Measurements from ENCODE around the gene RELB.

Gene RELB

GRCh38 chr19:44975444-44975843, 25.8 kb upstream of the RELB start:
- peaks cover 41% of the 10 kb centered on the region for H3K36me3 ChIP-seq (ENCODE audit: control insufficient read depth, insufficient read depth, low read length)
- no peak overlapping the region for H3K4me3 ChIP-seq (replicated peaks; ENCODE audit: low read depth, low read length)
- DNase-seq (ENCODE audit: extremely low read depth, insufficient read length), result no peak
- no peaks in the 10 kb centered on the region for H3K27me3 ChIP-seq (replicated peaks; ENCODE audit: control insufficient read depth, insufficient read depth, low read length)
- no peak for TF ChIP-seq CTCF (IDR thresholded peaks at IDR 0.05; ENCODE audit: insufficient read depth, low read length, poor library complexity, severe bottlenecking)

- Histone ChIP-seq H3K27me3 (replicated peaks; ENCODE audit: control insufficient read depth, insufficient read depth, low read length) (no peaks in the 10 kb centered on the region), H3K4me3 (replicated peaks; ENCODE audit: low read depth, low read length) (no peak overlapping the region), H3K36me3 (ENCODE audit: control insufficient read depth, insufficient read depth, low read length) (peaks cover 27% of the 10 kb centered on the region)
- no peak for DNase-seq (ENCODE audit: extremely low read depth, insufficient read length)
- no peak for TF ChIP-seq CTCF (IDR thresholded peaks at IDR 0.05; ENCODE audit: insufficient read depth, low read length, poor library complexity, severe bottlenecking)
Measured at GRCh38 chr19:44984005-44984404, 17.3 kb upstream of the RELB start.

- TF ChIP-seq CTCF (IDR thresholded peaks at IDR 0.05; ENCODE audit: insufficient read depth, low read length, poor library complexity, severe bottlenecking), result no peak
- DNase-seq (ENCODE audit: extremely low read depth, insufficient read length), result no peak
- H3K36me3 ChIP-seq (ENCODE audit: control insufficient read depth, insufficient read depth, low read length), result peaks cover 31% of the 10 kb centered on the region
Measured at GRCh38 chr19:44985445-44985844, 15.8 kb upstream of the RELB start.

GRCh38 chr19:44986389-44986788, 14.9 kb upstream of the RELB start:
- DNase-seq (ENCODE audit: extremely low read depth, insufficient read length), result no peak
- no peaks in the 10 kb centered on the region for H3K27me3 ChIP-seq (replicated peaks; ENCODE audit: control insufficient read depth, insufficient read depth, low read length)
- H3K4me3 ChIP-seq (replicated peaks; ENCODE audit: low read depth, low read length), result no peak overlapping the region
- TF ChIP-seq CTCF (IDR thresholded peaks at IDR 0.05; ENCODE audit: insufficient read depth, low read length, poor library complexity, severe bottlenecking), result no peak
- peaks cover 33% of the 10 kb centered on the region for H3K36me3 ChIP-seq (ENCODE audit: control insufficient read depth, insufficient read depth, low read length)

More at GRCh38 chr19:44985445-44985844, 15.8 kb upstream of the RELB start:
- no peak overlapping the region for H3K4me3 ChIP-seq (replicated peaks; ENCODE audit: low read depth, low read length)
- H3K27me3 ChIP-seq (replicated peaks; ENCODE audit: control insufficient read depth, insufficient read depth, low read length), result no peaks in the 10 kb centered on the region

GRCh38 chr19:44987148-44987675, 14.1 kb upstream of the RELB start:
- TF ChIP-seq CTCF (IDR thresholded peaks at IDR 0.05; ENCODE audit: insufficient read depth, low read length, poor library complexity, severe bottlenecking), result no peak
- H3K36me3 ChIP-seq (ENCODE audit: control insufficient read depth, insufficient read depth, low read length), result peaks cover 38% of the 10 kb centered on the region

GRCh38 chr19:44988273-44988672, 13.0 kb upstream of the RELB start:
- TF ChIP-seq CTCF (IDR thresholded peaks at IDR 0.05; ENCODE audit: insufficient read depth, low read length, poor library complexity, severe bottlenecking), result no peak
- peaks cover 43% of the 10 kb centered on the region for H3K36me3 ChIP-seq (ENCODE audit: control insufficient read depth, insufficient read depth, low read length)
- no peak for DNase-seq (ENCODE audit: extremely low read depth, insufficient read length)

More at GRCh38 chr19:44987148-44987675, 14.1 kb upstream of the RELB start:
- DNase-seq (ENCODE audit: extremely low read depth, insufficient read length), result no peak
- Histone ChIP-seq H3K27me3 (replicated peaks; ENCODE audit: control insufficient read depth, insufficient read depth, low read length) (no peaks in the 10 kb centered on the region), H3K4me3 (replicated peaks; ENCODE audit: low read depth, low read length) (no peak overlapping the region)

More at GRCh38 chr19:44988273-44988672, 13.0 kb upstream of the RELB start:
- no peak overlapping the region for H3K4me3 ChIP-seq (replicated peaks; ENCODE audit: low read depth, low read length)
- no peaks in the 10 kb centered on the region for H3K27me3 ChIP-seq (replicated peaks; ENCODE audit: control insufficient read depth, insufficient read depth, low read length)
